WTC11 (cell line): ENCODE data around the gene PALM2AKAP2. TPM values are rescaled to one million over a fixed set of nuclear protein-coding genes. Genes with fewer than 3 reads are reported as not detected.

Source experiments
- ATAC-seq: fragments of 200-7000 bp; cut with Tn5 transposase; 2 replicates; pipeline ENCODE4 v1.10.0; 2021; ENCODE audit warnings: mild to moderate bottlenecking, moderate library complexity
- CTCF ChIA-PET: fragments of 300-600 bp; sonication (Branson Sonifier 250); formaldehyde crosslinking; loops from one replicate; lab custom pipeline; 2021; ENCODE audit warnings: antibody characterized with exemption; lab: Charles Lee
- POLR2A ChIA-PET: fragments of 350-600 bp; sonication (Branson Sonifier 250); formaldehyde crosslinking; loops from one replicate; lab custom pipeline; 2021; ENCODE audit warnings: antibody characterized with exemption; lab: Charles Lee
- DNase-seq: peaks from one replicate; pipeline ENCODE4 v3.0.0; 2021; ENCODE audit warnings: low spot score
- H3K27ac Mint-ChIP-seq: 2 replicates; pipeline ENCODE4 v1.8.0; 2021; ENCODE audit warnings: mixed read lengths
- H3K27me3 Mint-ChIP-seq: 2 replicates; pipeline ENCODE4 v1.8.0; 2021; ENCODE audit warnings: low read depth, mild to moderate bottlenecking, moderate library complexity, mixed read lengths
- H3K36me3 Mint-ChIP-seq: 2 replicates; pipeline ENCODE4 v1.8.0; 2021; ENCODE audit warnings: mixed read lengths
- H3K4me1 Mint-ChIP-seq: 2 replicates; pipeline ENCODE4 v1.8.0; 2022; ENCODE audit warnings: mixed read lengths
- H3K4me3 Mint-ChIP-seq: 2 replicates; pipeline ENCODE4 v1.8.0; 2021; ENCODE audit warnings: mild to moderate bottlenecking, moderate library complexity, mixed read lengths
- H3K9me3 Mint-ChIP-seq: 2 replicates; pipeline ENCODE4 v1.8.0; 2021; ENCODE audit warnings: mixed read lengths
- ATF1 ChIP-seq: sonication (generic); formaldehyde crosslinking; IDR thresholded peaks from 2 replicates; pipeline ENCODE4 v1.8.1; 2023; ENCODE audit warnings: mild to moderate bottlenecking, moderate library complexity, missing genetic modification reagents
- EMX1 ChIP-seq: fragments of 250-450 bp; sonication (Bioruptor Pico); IDR thresholded peaks from 2 replicates; pipeline ENCODE4 v1.8.0; 2021; ENCODE audit warnings: mild to moderate bottlenecking
- FOXP4 ChIP-seq: sonication (generic); formaldehyde crosslinking; IDR thresholded peaks from 2 replicates; pipeline ENCODE4 v1.8.0; 2022; ENCODE audit warnings: mild to moderate bottlenecking, missing genetic modification reagents
- GRHL2 ChIP-seq: fragments of 250-450 bp; sonication (Bioruptor Pico); IDR thresholded peaks from 2 replicates; pipeline ENCODE4 v1.8.0; 2022; ENCODE audit warnings: mild to moderate bottlenecking, moderate library complexity; ENCODE audit not compliant: insufficient replicate concordance, severe bottlenecking
- GTF2I ChIP-seq: fragments of 250-450 bp; sonication (Bioruptor Pico); conservative IDR thresholded peaks from 2 replicates; pipeline ENCODE4 v1.4.0; 2021; ENCODE audit warnings: mild to moderate bottlenecking
- IRF2 ChIP-seq: sonication (generic); formaldehyde crosslinking; IDR thresholded peaks from 2 replicates; pipeline ENCODE4 v1.8.0; 2022; ENCODE audit warnings: low read depth, missing genetic modification reagents, borderline replicate concordance
- MLX ChIP-seq: sonication (generic); formaldehyde crosslinking; IDR thresholded peaks from 2 replicates; pipeline ENCODE4 v1.8.1; 2023; ENCODE audit warnings: mild to moderate bottlenecking, missing genetic modification reagents, moderate library complexity
- MXD4 ChIP-seq: fragments of 250-450 bp; sonication (Bioruptor Pico); IDR thresholded peaks from 2 replicates; pipeline ENCODE4 v1.8.0; 2021; ENCODE audit warnings: mild to moderate bottlenecking, moderate library complexity, borderline replicate concordance
- MYBL2 ChIP-seq: sonication (generic); formaldehyde crosslinking; IDR thresholded peaks from 2 replicates; pipeline ENCODE4 v1.8.1; 2023; ENCODE audit warnings: mild to moderate bottlenecking, moderate library complexity, missing genetic modification reagents
- OVOL2 ChIP-seq: fragments of 250-450 bp; sonication (Bioruptor Pico); IDR thresholded peaks from 2 replicates; pipeline ENCODE4 v1.9.0; 2021; ENCODE audit warnings: mild to moderate bottlenecking, borderline replicate concordance
- RELA ChIP-seq: sonication (generic); formaldehyde crosslinking; IDR thresholded peaks from 2 replicates; pipeline ENCODE4 v1.8.1; 2022; ENCODE audit warnings: missing genetic modification reagents, mild to moderate bottlenecking, borderline replicate concordance
- RORB ChIP-seq: fragments of 250-450 bp; sonication (Bioruptor Pico); IDR thresholded peaks from 2 replicates; pipeline ENCODE4 v1.9.0; 2021; ENCODE audit warnings: mild to moderate bottlenecking
- SMAD4 ChIP-seq: sonication (generic); formaldehyde crosslinking; IDR thresholded peaks from 2 replicates; pipeline ENCODE4 v1.8.0; 2022; ENCODE audit warnings: mild to moderate bottlenecking, missing genetic modification reagents
- SP1 ChIP-seq: sonication (generic); formaldehyde crosslinking; conservative IDR thresholded peaks from 2 replicates; pipeline ENCODE4 v1.8.1; 2022; ENCODE audit warnings: missing genetic modification reagents
- STAT6 ChIP-seq: sonication (generic); formaldehyde crosslinking; conservative IDR thresholded peaks from 2 replicates; pipeline ENCODE4 v1.8.1; 2023; ENCODE audit warnings: mild to moderate bottlenecking, low read depth, missing genetic modification reagents, moderate library complexity
- USF2 ChIP-seq: sonication (generic); formaldehyde crosslinking; IDR thresholded peaks from 2 replicates; pipeline ENCODE4 v1.8.1; 2023; ENCODE audit warnings: mild to moderate bottlenecking, missing genetic modification reagents, moderate library complexity
- ZBTB21 ChIP-seq: sonication (generic); formaldehyde crosslinking; IDR thresholded peaks from 2 replicates; pipeline ENCODE4 v1.8.1; 2023; ENCODE audit warnings: mild to moderate bottlenecking, missing genetic modification reagents, borderline replicate concordance
- ZNF121 ChIP-seq: sonication (generic); formaldehyde crosslinking; IDR thresholded peaks from 2 replicates; pipeline ENCODE4 v1.8.0; 2023; ENCODE audit warnings: missing genetic modification reagents
- ZNF138 ChIP-seq: sonication (generic); formaldehyde crosslinking; conservative IDR thresholded peaks from 2 replicates; pipeline ENCODE4 v1.8.1; 2022; ENCODE audit warnings: mild to moderate bottlenecking, moderate library complexity, missing genetic modification reagents
- ZNF219 ChIP-seq: sonication (generic); formaldehyde crosslinking; IDR thresholded peaks from 2 replicates; pipeline ENCODE4 v1.8.0; 2023; ENCODE audit warnings: missing genetic modification reagents, mild to moderate bottlenecking, borderline replicate concordance
- ZNF263 ChIP-seq: sonication (generic); formaldehyde crosslinking; IDR thresholded peaks from 2 replicates; pipeline ENCODE4 v1.8.1; 2022; ENCODE audit warnings: low read depth, mild to moderate bottlenecking, moderate library complexity, missing genetic modification reagents
- ZNF416 ChIP-seq: fragments of 250-450 bp; sonication (Bioruptor Pico); IDR thresholded peaks from 2 replicates; pipeline ENCODE4 v1.9.0; 2021; ENCODE audit warnings: mild to moderate bottlenecking, inconsistent platforms
- ZNF512 ChIP-seq: sonication (generic); formaldehyde crosslinking; IDR thresholded peaks from 2 replicates; pipeline ENCODE4 v1.8.1; 2022; ENCODE audit warnings: missing genetic modification reagents, borderline replicate concordance
- total RNA-seq: library from RNA; stranded (reverse); gene quantifications from 3 replicates; pipeline ENCODE4 v1.2.3, GENCODE V29; 2021

Gene PALM2AKAP2
- total RNA-seq, 1 experiment from 2014 or later = 7.0 TPM

- TF ChIP-seq SP1 (CRISPR knock-in tag) = no peak
- TF ChIP-seq RELA = no peak
These were observed 22.5 kb downstream of the PALM2AKAP2 start (continued) for GRCh38 chr9:109802491-109802890.

- Mint-ChIP-seq H3K36me3 (peaks cover 9% of the 10 kb centered on the region; the same call in 1 of the 2 replicates), H3K4me3 (no peak overlapping the region), H3K9me3 (peaks cover 14% of the 10 kb centered on the region), H3K4me1 (no peaks in the 10 kb centered on the region), H3K27me3 (no peaks in the 10 kb centered on the region), H3K27ac (no peak overlapping the region)
- DNase-seq = no peak
- ChIA-PET POLR2A (no interaction called here), CTCF (interaction anchor here (1.7 kb wide), 1 partner anchor 13 kb away, joined by 8 read pairs; no protein-coding TSS in a partner anchor)
- TF ChIP-seq STAT6 (CRISPR knock-in tag) (no peak), ZNF219 (CRISPR knock-in tag) (no peak), MXD4 (CRISPR knock-in tag) (no peak), MYBL2 (CRISPR knock-in tag) (no peak), FOXP4 (CRISPR knock-in tag) (no peak), ATF1 (CRISPR knock-in tag) (no peak)
- no peak for ATAC-seq
These were observed 25.1 kb downstream of the PALM2AKAP2 start for GRCh38 chr9:109805050-109805449.

- H3K4me3 Mint-ChIP-seq = no peak overlapping the region
- ChIA-PET POLR2A (no interaction called here), CTCF (no interaction called here)
- peaks cover 14% of the 10 kb centered on the region for H3K9me3 Mint-ChIP-seq
- H3K4me1 Mint-ChIP-seq = no peaks in the 10 kb centered on the region
- no peak for DNase-seq
- ATAC-seq = no peak
- H3K36me3 Mint-ChIP-seq = peaks cover 9% of the 10 kb centered on the region; the same call in 1 of the 2 replicates
- H3K27ac Mint-ChIP-seq = no peak overlapping the region
- no peaks in the 10 kb centered on the region for H3K27me3 Mint-ChIP-seq
- TF ChIP-seq STAT6 (CRISPR knock-in tag) = no peak
- TF ChIP-seq SP1 (CRISPR knock-in tag) = no peak
- no peak for TF ChIP-seq ZNF416 (CRISPR knock-in tag)
- TF ChIP-seq GRHL2 (CRISPR knock-in tag) = no peak
- no peak for TF ChIP-seq ZNF138 (CRISPR knock-in tag)
- no peak for TF ChIP-seq ZNF512 (CRISPR knock-in tag)
- TF ChIP-seq ZNF121 (CRISPR knock-in tag) = no peak
- TF ChIP-seq EMX1 = no peak
- TF ChIP-seq GTF2I (CRISPR knock-in tag) = no peak
- TF ChIP-seq IRF2 (CRISPR knock-in tag) = no peak
- no peak for TF ChIP-seq ZBTB21
- TF ChIP-seq MXD4 (CRISPR knock-in tag) = no peak
- no peak for TF ChIP-seq OVOL2 (CRISPR knock-in tag)
- TF ChIP-seq MLX = no peak
- no peak for TF ChIP-seq ZNF263 (CRISPR knock-in tag)
- TF ChIP-seq SMAD4 = no peak
- TF ChIP-seq RORB (CRISPR knock-in tag) = no peak
- no peak for TF ChIP-seq USF2 (CRISPR knock-in tag)
These were observed 26.6 kb downstream of the PALM2AKAP2 start for GRCh38 chr9:109806506-109807115.
